HepG2 (cell line): Measurements from ENCODE around the gene MVP. TPM values are rescaled to one million over a fixed set of nuclear protein-coding genes. Genes with fewer than 3 reads are reported as not detected.

Source experiments
- CBX2 ChIP-seq, 2 experiments: fragments of 200-600 bp in 1 of 2; sonication (generic); formaldehyde crosslinking in 1 of 2; IDR thresholded peaks; 2 replicates each; pipeline versions ENCODE4 v1.7.0 to v1.8.1; 2018 to 2022; ENCODE audit warnings: low read depth in 2 of 2, low read length in 1 of 2, mild to moderate bottlenecking in 1 of 2, missing genetic modification reagents in 1 of 2
- DZIP1 ChIP-seq: sonication (generic); formaldehyde crosslinking; IDR thresholded peaks from 2 replicates; pipeline ENCODE4 v1.5.0; 2020; ENCODE audit warnings: mild to moderate bottlenecking, missing genetic modification reagents
- GATAD2A ChIP-seq: IDR thresholded peaks from 2 replicates; pipeline ENCODE4 v1.6.1; 2016
- MED13 ChIP-seq: sonication (generic); formaldehyde crosslinking; IDR thresholded peaks from 2 replicates; pipeline ENCODE4 v1.5.0; 2020; ENCODE audit warnings: missing genetic modification reagents
- NPAS2 ChIP-seq: sonication (generic); formaldehyde crosslinking; IDR thresholded peaks from 2 replicates; pipeline ENCODE4 v1.8.0; 2022; ENCODE audit warnings: mild to moderate bottlenecking, missing genetic modification reagents, borderline replicate concordance
- SNRNP70 ChIP-seq: fragments of 200-400 bp; formaldehyde crosslinking; IDR thresholded peaks from 2 replicates; pipeline ENCODE4 v1.6.1; 2017; ENCODE audit warnings: mild to moderate bottlenecking, low read depth, low read length, moderate library complexity
- THAP7 ChIP-seq: sonication (generic); formaldehyde crosslinking; IDR thresholded peaks from 2 replicates; pipeline ENCODE4 v1.8.1; 2023; ENCODE audit warnings: mild to moderate bottlenecking, missing genetic modification reagents
- THYN1 ChIP-seq: sonication (generic); formaldehyde crosslinking; IDR thresholded peaks from 2 replicates; pipeline ENCODE4 v1.8.1; 2023; ENCODE audit warnings: low read depth, mild to moderate bottlenecking, moderate library complexity, missing genetic modification reagents, borderline replicate concordance
- ZNF18 ChIP-seq: sonication (generic); formaldehyde crosslinking; IDR thresholded peaks from 2 replicates; pipeline ENCODE4 v1.8.0; 2022; ENCODE audit warnings: mild to moderate bottlenecking, missing genetic modification reagents; ENCODE audit not compliant: insufficient replicate concordance
- polyA plus RNA-seq, 8 experiments: library from polyadenylated mRNA; depleted of rRNA in 3 of 8; stranded (reverse) in 7 of 8; unstranded in 1 of 8; fragments of >200 nt; fragmentation: Illumina TruSeq in 4 of 8; extraction: Trizol in 4 of 8; gene quantifications; 2 replicates each; pipeline versions ENCODE4 v1.2.1 to v1.2.3, GENCODE V29; 2011 to 2016; ENCODE audit warnings: low read depth in 4 of 8, missing spikeins in 1 of 8, mixed read lengths in 1 of 8; ENCODE audit not compliant: insufficient read depth in 1 of 8
- total RNA-seq, 5 experiments: library from RNA; depleted of rRNA; stranded (reverse); fragments of >200 nt; fragmentation: Illumina TruSeq; extraction: Trizol; gene quantifications; 2 replicates each; pipeline ENCODE4 v1.2.3, GENCODE V29; 2016; ENCODE audit warnings: low read depth in 1 of 5
- TF ChIP-seq, protein P1 (sequence below): sonication (generic); formaldehyde crosslinking; IDR thresholded peaks from 2 replicates; pipeline ENCODE4 v1.5.0; 2020; ENCODE audit warnings: mild to moderate bottlenecking, missing genetic modification reagents, borderline replicate concordance
- TF ChIP-seq, protein P2 (sequence below): sonication (generic); formaldehyde crosslinking; conservative IDR thresholded peaks from 2 replicates; pipeline ENCODE4 v1.4.0; 2020; ENCODE audit warnings: missing genetic modification reagents

Gene MVP
- total and polyA plus RNA-seq, 2 of the 13 experiments (the other 11 are each of a cell fraction or from before 2014, with no cell fraction given) = 22.9 to 43.5 TPM

GRCh38 chr16:29862884-29863668 is 42.8 kb downstream of the MVP start, which contains the start of gene CDIPT (continued):
- peak; percentile 60; the same call in 1 of the 2 replicates for TF ChIP-seq THYN1
- TF ChIP-seq, protein P1, sequence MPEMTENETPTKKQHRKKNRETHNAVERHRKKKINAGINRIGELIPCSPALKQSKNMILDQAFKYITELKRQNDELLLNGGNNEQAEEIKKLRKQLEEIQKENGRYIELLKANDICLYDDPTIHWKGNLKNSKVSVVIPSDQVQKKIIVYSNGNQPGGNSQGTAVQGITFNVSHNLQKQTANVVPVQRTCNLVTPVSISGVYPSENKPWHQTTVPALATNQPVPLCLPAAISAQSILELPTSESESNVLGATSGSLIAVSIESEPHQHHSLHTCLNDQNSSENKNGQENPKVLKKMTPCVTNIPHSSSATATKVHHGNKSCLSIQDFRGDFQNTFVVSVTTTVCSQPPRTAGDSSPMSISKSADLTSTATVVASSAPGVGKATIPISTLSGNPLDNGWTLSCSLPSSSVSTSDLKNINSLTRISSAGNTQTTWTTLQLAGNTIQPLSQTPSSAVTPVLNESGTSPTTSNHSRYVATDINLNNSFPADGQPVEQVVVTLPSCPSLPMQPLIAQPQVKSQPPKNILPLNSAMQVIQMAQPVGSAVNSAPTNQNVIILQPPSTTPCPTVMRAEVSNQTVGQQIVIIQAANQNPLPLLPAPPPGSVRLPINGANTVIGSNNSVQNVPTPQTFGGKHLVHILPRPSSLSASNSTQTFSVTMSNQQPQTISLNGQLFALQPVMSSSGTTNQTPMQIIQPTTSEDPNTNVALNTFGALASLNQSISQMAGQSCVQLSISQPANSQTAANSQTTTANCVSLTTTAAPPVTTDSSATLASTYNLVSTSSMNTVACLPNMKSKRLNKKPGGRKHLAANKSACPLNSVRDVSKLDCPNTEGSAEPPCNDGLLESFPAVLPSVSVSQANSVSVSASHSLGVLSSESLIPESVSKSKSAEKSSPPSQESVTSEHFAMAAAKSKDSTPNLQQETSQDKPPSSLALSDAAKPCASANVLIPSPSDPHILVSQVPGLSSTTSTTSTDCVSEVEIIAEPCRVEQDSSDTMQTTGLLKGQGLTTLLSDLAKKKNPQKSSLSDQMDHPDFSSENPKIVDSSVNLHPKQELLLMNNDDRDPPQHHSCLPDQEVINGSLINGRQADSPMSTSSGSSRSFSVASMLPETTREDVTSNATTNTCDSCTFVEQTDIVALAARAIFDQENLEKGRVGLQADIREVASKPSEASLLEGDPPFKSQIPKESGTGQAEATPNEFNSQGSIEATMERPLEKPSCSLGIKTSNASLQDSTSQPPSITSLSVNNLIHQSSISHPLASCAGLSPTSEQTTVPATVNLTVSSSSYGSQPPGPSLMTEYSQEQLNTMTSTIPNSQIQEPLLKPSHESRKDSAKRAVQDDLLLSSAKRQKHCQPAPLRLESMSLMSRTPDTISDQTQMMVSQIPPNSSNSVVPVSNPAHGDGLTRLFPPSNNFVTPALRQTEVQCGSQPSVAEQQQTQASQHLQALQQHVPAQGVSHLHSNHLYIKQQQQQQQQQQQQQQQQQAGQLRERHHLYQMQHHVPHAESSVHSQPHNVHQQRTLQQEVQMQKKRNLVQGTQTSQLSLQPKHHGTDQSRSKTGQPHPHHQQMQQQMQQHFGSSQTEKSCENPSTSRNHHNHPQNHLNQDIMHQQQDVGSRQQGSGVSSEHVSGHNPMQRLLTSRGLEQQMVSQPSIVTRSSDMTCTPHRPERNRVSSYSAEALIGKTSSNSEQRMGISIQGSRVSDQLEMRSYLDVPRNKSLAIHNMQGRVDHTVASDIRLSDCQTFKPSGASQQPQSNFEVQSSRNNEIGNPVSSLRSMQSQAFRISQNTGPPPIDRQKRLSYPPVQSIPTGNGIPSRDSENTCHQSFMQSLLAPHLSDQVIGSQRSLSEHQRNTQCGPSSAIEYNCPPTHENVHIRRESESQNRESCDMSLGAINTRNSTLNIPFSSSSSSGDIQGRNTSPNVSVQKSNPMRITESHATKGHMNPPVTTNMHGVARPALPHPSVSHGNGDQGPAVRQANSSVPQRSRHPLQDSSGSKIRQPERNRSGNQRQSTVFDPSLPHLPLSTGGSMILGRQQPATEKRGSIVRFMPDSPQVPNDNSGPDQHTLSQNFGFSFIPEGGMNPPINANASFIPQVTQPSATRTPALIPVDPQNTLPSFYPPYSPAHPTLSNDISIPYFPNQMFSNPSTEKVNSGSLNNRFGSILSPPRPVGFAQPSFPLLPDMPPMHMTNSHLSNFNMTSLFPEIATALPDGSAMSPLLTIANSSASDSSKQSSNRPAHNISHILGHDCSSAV = no peak
- TF ChIP-seq, protein P2, sequence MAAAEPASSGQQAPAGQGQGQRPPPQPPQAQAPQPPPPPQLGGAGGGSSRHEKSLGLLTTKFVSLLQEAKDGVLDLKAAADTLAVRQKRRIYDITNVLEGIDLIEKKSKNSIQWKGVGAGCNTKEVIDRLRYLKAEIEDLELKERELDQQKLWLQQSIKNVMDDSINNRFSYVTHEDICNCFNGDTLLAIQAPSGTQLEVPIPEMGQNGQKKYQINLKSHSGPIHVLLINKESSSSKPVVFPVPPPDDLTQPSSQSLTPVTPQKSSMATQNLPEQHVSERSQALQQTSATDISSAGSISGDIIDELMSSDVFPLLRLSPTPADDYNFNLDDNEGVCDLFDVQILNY = 0 out of 2 replicates have a peak, but pooled peaks have one; percentile 57
- peak; percentile 82 for TF ChIP-seq ZNF18 (CRISPR knock-in tag)
- TF ChIP-seq NPAS2 = no peak
- TF ChIP-seq GATAD2A = peak; percentile 79
- no peak for TF ChIP-seq MED13
- no peak for TF ChIP-seq THAP7
- TF ChIP-seq DZIP1 (CRISPR knock-in tag) = peak; percentile 91
- no peak for TF ChIP-seq SNRNP70
- TF ChIP-seq CBX2 (IDR thresholded peaks at IDR 0.05; ENCODE audit: low read depth, low read length) = no peak
- no peak for TF ChIP-seq CBX2 (CRISPR knock-in tag; IDR thresholded peaks at IDR 0.05; ENCODE audit: low read depth)
